Activated CD8-positive, alpha-beta memory T cell treated with anti-CD3 and anti-CD28 coated beads for 36 hours (primary cell): ENCODE data around the gene NGEF. TPM values are rescaled to one million over a fixed set of nuclear protein-coding genes. Genes with fewer than 3 reads are reported as not detected.
"Not testable (repeated sequence)": the region's sequence is repeated elsewhere in the genome, so short reads cannot be mapped to it uniquely, and the experiment has no call there.

Source experiments
- CTCF ChIA-PET: fragments of 350-600 bp; sonication (Branson Sonifier 250); formaldehyde crosslinking; loops from one replicate; lab custom pipeline; 2021; ENCODE audit warnings: antibody characterized with exemption; lab: Charles Lee
- POLR2A ChIA-PET: fragments of 350-600 bp; sonication (Branson Sonifier 250); formaldehyde crosslinking; loops from one replicate; lab custom pipeline; 2021; ENCODE audit warnings: antibody characterized with exemption; lab: Charles Lee
- total RNA-seq, 2 experiments: library from RNA; stranded (reverse); gene quantifications; one replicate each; pipeline ENCODE4 v1.2.3, GENCODE V29; 2021

The NGEF gene
- total RNA-seq, 2 experiments from 2014 or later: 0.10 to 0.13 TPM

DNA sequence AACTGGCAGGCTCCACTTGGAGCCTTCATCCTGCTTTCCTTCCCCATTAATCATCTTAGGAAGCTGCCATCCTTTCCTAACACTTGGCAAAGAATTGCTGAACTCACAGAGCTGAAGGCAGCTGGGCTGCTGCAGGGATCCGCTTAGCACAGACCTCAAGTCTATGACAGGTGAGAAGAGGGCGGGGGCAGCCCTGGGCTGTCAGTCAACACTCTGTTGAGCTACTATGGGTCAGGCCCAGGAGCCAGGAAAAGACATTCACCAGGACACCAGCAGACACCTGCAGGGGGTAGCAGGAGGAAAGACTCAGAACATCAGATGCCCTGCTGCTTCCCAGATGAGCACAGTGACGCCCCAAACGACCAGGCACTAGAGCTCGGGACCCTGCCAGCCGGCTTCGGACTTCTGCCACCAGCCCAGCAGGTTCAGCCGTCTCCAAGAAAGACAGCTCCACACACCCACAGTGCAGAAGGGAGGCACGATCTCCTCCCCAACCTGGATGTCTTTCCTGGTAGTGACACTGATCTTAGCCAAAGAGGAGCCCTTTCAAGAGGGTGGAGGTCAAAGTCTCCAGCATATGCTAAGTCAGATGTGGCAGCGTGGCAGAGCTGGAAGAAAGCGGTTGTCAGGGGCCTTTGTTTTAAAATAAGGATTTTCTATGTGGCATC is 87.8 kb downstream of the NGEF start:
- POLR2A ChIA-PET: no interaction called here
- CTCF ChIA-PET: interaction anchor here (1.5 kb wide), 1 partner anchor 103 kb away, joined by 4 read pairs; no protein-coding TSS in a partner anchor

DNA sequence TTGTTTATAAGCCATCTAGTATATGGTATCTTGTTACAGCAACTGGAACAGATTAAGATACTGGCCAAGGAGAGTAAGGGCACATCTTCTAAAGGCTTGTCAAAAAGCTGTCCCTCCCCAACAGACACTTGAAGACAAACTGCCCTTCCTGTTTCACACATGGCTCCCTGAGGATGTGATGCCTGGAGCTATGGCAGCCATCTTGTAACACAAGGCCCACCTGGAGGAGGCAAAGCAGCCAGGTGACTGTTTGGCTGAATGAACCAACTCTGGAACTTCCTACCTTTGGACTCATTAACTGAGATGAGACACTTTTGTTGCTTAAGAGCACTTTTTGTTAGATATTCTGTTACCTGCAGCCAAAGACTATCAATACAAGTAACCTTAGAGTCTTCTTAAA is 88.6 kb downstream of the NGEF start:
- ChIA-PET CTCF (no interaction called here), POLR2A (no interaction called here)

DNA sequence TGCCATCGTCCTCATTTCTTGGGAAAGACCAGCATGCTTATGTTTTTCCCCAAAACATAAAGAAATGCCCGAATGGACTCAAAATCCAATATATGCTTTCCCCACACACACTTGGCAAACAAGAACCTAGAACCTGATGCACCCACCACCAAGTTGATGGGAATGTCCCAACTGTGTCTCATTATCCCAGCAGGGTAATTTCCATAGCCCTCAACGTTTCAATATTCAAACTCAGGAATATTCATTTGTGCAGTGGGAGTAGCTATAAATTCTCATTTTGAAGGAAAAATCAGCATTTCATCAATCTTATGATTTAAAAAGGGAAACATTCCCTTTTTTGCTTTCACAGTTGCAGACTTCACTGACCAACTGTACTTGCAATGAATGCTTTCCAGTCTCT is 92.3 kb downstream of the NGEF start:
- POLR2A ChIA-PET: no interaction called here
- CTCF ChIA-PET: no interaction called here

DNA sequence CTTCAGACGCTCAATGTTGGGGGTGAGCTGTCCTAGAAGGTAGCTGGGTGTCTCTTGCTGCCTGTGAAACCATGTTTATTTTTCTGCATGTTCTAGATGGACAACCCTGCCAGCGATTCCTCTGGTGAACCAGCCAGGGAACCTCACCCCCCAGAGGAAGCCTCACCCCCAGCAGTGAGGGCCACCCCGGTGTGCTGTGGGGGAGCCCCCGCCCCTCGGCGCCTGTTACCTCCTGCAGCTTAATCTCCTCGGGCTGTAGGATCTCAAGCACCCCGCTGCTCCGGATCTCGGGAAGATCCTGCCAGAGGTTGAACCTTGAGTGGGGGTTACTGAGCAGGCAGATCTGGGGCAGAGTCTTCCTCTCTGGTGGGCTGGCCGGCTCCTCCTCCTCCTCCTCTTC is 93.0 kb downstream of the NGEF start:
- CTCF ChIA-PET: no interaction called here
- POLR2A ChIA-PET: no interaction called here

DNA sequence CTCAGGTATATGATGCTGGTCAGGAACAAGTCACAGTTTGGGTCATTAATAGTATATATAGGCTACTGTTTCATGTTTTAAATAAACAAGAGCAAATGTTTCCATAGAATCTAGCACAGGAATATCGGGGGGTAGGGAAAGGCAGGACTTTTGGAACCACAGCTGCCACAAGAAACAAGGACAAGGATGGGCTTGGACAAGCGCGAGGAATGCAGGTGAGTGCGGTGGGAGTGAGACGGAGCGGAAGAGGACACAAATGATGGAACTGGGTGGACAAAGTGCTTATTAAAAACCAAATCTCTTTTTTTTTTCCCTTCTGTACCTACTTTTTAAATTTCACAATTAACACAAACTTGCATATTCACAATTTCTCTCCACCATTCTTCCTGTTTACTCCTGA is 93.9 kb downstream of the NGEF start:
- ChIA-PET CTCF (no interaction called here), POLR2A (no interaction called here)

DNA sequence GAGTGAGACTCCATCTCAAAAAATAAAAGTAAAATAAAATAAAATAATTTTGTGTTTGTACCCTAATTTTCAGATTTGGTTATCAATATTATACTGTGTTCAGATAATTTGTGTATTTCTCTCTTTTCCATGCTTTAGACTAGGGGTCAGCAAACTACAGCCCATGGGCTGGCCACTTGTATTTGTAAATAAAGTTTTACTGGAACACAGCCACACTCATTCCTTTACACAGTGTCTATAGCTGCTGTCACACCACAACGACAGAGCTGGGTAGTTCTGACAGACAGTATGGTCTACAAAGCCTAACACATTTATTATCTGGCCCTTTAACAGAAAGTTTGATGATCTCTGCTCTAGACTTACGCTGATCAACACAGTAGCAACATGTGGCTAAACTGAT is 99.2 kb downstream of the NGEF start:
- ChIA-PET POLR2A (no interaction called here), CTCF (no interaction called here)

DNA sequence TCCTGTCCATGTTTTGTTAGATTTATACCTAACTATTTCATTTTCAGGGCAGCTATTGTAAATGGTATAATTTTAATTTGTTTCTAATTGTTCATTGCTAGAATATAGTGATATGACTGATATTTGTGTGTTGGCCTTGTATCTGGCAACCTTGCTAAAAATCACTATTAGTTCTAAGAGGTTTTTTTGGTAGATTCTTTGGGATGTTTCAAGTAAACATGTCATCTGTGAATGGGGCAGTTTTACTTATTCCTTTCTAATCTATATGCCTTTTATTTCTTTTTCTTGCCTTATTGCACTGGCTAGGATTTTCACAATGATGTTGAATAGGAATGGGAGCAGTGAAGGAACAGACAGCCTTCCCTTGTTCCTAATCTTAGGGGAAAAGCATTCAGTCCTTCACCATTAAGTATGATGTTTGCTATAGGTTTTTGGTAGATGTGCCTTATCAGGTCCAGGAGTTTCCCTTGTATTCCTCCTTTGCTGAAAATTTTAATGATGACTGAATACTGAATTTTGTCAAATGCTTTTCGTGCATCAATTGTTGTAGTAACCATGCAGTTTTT is 101.3 kb downstream of the NGEF start:
- POLR2A ChIA-PET: no interaction called here
- CTCF ChIA-PET: no interaction called here

DNA sequence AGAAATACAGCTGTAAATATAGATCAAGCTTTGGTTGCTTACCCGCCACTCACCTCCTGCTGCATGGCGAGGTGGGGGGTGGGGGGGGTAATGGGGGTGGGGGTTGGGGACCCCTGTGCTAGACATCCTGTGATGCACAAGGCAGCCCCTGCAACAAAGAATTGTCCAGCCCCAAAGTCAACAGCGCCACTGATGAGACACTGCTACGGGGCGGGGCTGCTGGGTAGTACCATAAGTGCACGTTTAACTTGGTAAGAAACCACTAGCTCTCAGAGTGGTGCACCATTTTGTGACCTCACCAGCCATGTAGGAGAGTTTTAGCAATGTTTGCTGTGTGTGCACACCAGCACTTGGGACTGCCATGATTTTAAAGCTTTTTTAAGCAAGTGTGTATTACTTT is 102.7 kb downstream of the NGEF start:
- ChIA-PET CTCF (no interaction called here), POLR2A (no interaction called here)

DNA sequence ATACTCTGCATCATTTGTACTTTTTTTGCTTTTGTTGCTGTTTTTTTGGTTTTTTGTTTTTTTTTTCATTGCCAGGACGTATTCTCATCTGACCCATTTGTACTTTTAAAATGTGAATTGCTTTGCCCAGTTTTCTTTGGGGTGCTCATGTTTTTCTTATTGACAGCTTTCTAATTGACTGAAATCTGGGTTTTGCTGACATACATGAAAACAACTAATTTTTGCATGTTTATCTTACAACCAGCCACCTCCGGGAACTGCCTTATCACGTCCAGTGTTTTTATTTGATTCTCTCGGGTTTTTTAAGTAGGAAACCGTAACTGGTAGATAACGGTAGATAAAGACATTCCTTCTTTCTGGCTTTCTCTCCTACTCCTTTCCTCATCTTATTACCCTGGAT is 104.4 kb downstream of the NGEF start:
- CTCF ChIA-PET: no interaction called here

DNA sequence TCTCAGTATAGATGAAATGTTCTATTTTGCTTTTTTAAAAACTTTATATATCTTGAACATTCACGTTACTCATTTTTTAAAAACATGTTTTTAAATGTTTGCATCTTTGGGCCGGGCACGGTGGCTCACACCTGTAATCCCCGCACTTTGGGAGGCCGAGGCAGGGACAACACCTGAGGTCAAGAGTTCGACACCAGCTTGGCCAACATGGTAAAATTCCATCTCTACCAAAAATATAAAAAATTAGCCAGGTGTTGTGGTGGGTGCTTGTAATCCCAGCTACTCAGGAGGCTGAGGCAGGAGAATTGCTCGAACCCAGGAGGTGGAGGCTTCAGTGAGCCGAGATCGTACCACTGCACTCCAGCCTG is 105.4 kb downstream of the NGEF start:
- CTCF ChIA-PET, POLR2A ChIA-PET: not testable (repeated sequence)

More for the DNA sequence above, 104.4 kb downstream of the NGEF start:
- POLR2A ChIA-PET: no interaction called here

DNA sequence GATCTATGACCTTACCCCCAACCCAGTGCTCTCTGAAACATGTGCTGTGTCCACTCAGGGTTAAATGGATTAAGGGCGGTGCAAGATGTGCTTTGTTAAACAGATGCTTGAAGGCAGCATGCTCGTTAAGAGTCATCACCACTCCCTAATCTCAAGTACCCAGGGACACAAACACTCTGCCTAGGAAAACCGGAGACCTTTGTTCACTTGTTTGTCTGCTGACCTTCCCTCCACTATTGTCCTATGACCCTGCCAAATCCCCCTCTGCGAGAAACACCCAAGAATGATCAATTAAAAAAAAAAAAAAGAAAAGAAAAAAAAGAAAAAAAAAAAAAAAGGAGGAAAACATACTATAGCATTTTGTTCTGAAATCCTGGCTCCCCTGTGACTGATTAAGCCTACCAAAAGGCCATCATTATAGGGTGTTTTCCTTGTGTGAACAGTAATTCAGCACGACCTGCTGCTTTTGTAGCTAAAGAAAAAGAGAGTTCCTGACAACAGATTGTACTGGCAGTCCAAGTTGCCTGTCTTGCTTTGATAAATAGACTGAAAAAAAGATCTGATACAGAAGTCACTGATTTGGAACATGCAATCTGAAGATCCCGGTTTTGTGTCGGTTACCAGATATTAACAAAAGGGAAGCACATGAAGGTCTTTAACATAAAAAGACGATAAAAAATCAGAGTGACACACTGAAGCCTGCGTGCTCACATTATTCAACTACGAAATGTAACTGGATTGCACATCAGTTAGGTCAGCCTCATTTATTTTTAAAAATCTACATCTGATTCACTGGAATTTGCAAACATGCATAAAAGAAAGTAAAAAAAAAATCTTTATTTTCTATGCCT is 106.0 kb downstream of the NGEF start:
- POLR2A ChIA-PET, CTCF ChIA-PET: not testable (repeated sequence)

DNA sequence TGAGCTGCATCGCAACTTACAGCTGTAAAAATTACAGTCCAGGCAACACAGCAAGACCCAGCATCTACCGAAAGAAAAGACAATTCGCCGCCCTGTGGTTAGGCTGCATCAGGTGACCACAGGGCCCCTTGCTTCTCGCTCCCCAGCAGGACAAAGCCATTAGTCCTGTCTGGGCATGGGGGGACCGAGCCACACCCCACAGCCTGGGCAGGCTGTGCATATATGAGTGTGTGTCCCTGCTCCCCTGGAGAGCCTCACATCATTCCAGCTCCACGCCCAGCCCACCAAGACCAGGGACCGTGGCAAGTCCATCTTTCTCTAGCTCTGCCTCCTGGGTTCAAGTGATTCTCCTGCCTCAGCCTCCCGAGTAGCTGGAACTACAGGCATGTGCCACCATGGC is 109.1 kb downstream of the NGEF start:
- ChIA-PET CTCF (no interaction called here), POLR2A (interaction anchor here (0.6 kb wide), 1 partner anchor 28 kb away, joined by 3 read pairs; no protein-coding TSS in a partner anchor)

DNA sequence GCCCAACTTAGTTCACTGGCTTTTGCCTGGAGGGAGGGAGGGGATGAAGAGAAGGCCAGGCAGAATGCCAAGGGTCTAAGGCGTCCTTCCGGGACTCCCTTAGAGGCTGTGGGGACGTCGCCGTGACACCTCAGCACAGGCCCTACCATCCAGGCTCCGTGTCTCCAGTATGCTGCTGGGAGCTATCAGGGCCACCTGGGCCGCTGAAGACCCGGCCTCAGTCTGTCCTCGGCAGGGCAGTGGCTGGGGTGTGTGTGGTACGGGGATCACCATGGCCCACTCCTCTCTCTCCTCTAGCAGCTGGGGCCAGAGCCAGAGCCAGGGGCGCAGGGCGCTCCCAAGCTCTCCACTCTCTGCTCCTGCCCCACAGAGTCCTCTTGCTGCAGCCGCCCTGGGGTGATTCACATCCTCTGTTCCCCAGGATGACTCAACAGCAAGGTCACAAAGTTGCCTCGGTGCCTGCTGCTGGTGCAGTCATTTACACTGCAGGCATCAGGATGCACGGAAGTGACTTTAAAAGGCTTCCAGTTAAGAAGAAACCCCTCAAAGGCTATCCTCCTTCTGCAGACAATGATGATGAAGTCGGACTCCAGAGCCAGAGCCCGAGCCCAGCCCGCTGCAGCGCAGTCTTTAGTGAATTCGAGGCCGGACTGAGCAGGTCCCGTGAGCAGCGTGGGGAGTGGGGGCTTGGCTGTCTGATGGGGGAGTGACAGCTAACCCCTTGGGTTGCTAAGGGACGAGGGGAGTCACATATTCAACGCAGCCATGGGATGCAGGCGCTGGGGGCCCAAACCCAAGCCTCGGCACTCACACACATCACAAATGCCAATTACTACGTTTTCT is 111.1 kb downstream of the NGEF start:
- ChIA-PET CTCF (interaction anchor here (0.6 kb wide), 1 partner anchor 666 kb away, joined by 3 read pairs; no protein-coding TSS in a partner anchor), POLR2A (no interaction called here)

DNA sequence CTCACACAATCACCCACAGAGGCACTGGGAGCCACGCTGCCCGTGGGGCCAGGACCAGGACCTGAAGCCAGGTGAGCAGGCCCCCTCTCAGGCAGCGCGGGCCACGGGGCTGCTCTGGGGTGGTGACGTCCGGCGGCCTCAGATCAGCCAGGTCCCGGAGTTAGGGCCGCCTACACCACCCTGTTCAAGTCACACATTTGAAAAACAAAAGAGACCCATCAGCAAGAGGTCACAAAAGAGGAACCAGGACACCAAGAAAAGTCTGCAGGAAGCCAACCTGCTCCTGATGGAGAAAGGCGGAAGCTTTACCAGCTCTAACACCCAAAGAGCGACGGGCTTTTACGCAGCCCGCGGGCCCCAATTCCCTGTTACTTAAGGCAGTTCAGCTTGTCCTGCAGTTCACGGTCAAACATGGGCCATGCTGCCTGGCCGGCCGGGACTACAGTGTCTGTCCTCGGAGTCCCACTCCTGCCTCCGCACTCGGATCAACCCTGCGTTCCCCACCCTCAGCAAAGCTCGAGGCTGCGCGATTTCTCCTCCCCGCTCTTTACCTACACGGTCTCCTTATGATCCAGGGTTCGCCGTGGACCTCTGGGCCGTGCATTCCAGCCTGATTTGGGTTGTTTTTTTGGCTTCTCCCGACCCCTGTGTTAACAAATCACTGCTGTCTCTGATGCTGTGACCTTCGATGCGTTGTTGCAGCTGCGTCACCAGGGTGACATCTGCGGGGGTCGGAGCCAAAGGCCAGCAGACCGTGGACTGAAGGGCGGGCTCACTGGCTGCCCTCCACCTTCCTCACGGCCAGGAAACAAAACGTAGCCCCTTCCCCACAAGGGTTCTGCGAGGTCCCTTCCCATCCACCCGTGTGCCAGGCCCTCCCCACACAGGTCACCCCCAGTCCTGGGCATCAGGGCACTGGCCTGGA is 112.0 kb downstream of the NGEF start:
- ChIA-PET CTCF (no interaction called here), POLR2A (no interaction called here)

DNA sequence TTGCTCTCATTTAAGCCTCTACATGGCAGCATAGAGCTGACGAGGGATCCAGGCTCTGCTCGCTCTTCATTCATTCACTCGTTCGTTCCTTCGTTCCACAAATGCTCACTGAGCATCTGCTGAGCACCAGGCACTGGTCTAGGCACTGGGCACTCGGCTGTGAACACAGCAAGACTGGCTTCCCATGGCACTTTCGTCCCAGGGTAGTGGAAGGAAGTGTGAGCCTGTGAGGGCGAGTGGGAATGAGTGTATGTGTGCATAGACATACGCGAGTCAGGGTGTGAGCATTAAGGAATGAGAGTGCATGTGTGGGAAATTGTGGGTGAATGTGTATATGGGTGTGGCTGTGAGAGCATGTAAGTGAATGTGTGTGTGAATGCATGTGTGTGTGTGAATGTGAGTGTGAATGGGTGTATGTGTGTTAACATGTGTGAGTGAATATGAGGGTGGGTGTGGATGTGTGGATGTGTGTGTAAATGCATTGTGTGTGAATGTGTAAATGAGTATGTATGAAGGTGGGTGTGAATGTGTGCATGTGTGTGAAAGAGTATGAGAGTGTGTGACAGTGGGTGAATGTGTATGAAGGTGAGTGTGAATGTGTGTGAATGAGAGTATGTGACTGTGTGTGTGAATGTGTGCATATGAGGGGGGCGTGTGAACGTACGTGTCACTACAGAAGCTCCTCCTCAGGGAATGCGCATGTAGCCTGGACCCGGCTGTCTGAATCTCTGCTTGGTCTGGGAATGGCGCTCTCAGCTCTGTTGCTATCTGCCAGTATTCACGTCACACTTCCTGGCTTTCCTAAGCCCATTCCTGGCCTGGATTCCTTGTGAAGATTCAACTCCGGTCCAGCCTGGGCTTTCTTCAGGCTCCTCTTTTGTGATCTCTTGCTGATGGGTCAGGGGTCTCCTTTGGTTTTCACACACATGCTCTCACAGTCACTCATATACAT is 114.2 kb downstream of the NGEF start:
- ChIA-PET POLR2A (no interaction called here), CTCF (interaction anchor here (1.2 kb wide), 1 partner anchor 33 kb away, joined by 3 read pairs; no protein-coding TSS in a partner anchor)

DNA sequence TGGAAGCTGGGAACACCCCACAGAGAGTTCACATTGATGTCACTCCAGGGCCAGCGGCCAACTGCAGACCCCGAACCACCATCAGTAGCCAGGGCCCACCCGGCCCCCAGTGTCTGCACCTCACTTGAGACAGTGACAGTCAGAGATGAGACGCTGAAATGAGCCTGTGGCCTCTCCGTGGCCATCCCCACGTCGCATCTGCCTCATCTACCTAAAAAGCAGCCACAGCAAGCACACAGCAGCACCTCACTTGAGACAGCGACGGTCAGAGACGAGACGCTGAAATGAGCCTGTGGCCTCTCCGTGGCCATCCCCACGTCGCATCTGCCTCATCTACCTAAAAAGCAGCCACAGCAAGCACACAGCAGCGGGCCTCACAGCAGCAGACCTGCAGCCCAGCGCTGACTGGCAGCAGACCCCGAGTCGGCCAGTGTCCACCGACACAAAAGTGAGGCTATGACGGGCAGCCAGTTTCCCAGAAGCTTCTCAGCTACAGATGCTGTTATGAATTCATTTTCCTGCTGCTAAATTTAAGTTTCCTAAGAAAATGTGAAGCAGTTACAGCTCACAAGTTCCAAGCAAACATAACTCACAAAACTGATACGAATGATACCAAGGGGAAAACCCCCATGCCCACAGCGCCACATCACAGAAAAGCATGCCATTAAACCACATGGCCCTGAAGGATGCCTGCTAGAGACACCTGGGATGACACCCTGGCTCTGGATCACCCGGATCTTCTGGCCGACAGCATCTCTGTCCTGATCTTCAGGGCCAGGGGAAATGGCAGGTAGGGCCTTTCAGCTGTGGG is 115.3 kb downstream of the NGEF start:
- CTCF ChIA-PET: interaction anchor here (0.9 to 1.2 kb wide), 2 partner anchors 18 to 34 kb away, joined by 3 read pairs; no protein-coding TSS in a partner anchor
- POLR2A ChIA-PET: interaction anchor here (0.6 kb wide), 1 partner anchor 180 kb away, joined by 4 read pairs; no protein-coding TSS in a partner anchor
